Activated CD8-positive, alpha-beta memory T cell treated with anti-CD3 and anti-CD28 coated beads, Interleukin-2, amount 50 U/mL, for 48 hours (primary cell): ENCODE data around the gene ZNF549.
"Not testable (repeated sequence)": the region's sequence is repeated elsewhere in the genome, so short reads cannot be mapped to it uniquely, and the experiment has no call there.

Source experiments
- DNase-seq: peaks from one replicate; pipeline ENCODE4 v3.0.0-alpha.2; 2020

The ZNF549 gene

DNA sequence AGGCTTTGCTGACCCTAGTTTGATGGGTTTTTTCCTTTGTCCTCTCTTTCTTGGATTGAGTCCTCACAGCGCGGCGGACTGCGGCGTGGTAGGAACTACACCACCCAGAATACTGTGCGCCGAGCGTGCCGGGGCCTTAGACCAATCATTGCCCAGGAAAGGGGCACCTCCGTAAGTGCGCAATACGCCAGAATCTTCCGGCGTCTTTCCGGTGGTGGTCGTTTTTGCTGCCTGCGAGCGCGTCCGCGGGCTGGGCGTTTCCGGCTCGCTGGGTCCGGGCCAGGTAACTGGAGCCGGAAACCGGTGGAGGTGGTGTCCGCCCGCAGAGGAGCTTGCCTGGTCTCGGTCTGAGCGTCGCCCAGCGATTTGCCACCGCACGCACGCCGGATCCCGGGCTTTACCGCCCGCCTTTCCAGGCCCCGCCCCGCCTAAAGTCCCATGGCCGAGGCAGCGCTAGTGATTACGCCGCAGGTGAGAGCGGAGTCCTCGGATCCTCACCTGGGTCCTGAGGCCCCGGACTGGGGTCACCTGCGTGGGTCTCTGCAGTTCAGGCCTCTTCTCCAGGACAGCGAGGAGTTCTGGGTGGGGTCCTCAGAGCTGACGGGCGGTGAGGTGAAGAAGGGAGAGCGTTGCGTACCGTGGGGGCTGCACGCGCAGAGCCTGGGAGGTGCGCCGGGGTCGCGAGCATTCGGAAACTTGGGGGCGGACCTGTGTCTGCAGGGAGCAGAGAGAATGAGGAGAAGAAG lies at the start of gene ZNF549:
Gene ZNF549 (plus strand): TSS at position 221 of the 746 bp plus-strand sequence. CDS start 218 bp downstream, at position 439.
- DNase-seq: peak; percentile 91

GRCh38 chr19:57487477-57488298 lies 39.5 kb upstream of the ZNF549 start, which contains the start of gene ZNF419:
Gene ZNF419, plus strand, starts transcription at chr19:57487750. Its CDS starts 201 bp downstream, at chr19:57487951.
- peak; percentile 94 for DNase-seq

DNA sequence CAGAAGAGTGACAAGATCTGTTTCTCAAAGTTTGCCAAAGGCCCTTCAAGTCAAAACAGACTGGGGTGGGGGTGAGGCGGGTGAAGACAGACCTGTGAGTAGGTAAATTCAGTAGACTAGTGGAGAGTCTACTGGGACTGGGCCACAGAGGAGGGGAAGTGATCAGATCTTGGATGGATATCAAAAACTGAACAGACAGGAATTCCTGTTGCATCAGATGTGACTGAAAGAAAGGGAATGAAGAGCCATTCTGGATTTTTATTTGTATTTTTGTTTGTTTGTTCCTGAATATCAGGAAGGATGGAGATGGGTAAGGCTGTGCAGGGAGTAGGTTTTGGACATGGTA lies 38.9 kb upstream of the ZNF549 start:
- not testable (repeated sequence) for DNase-seq

DNA sequence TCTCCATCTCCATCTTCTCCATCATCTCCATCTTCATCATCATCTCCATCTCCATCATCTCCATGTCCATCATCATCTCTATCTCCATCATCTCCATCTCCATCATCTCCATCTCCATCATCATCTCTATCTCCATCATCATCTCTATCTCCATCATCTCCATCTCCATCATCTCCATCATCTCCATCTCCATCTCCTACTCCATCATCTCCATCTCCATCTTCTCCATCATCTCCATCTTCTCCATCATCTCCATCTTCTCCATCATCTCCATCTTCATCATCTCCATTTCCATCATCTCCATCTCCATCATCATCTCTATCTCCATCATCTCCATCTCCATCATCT lies 27.9 kb upstream of the ZNF549 start:
- not testable (repeated sequence) for DNase-seq

DNA sequence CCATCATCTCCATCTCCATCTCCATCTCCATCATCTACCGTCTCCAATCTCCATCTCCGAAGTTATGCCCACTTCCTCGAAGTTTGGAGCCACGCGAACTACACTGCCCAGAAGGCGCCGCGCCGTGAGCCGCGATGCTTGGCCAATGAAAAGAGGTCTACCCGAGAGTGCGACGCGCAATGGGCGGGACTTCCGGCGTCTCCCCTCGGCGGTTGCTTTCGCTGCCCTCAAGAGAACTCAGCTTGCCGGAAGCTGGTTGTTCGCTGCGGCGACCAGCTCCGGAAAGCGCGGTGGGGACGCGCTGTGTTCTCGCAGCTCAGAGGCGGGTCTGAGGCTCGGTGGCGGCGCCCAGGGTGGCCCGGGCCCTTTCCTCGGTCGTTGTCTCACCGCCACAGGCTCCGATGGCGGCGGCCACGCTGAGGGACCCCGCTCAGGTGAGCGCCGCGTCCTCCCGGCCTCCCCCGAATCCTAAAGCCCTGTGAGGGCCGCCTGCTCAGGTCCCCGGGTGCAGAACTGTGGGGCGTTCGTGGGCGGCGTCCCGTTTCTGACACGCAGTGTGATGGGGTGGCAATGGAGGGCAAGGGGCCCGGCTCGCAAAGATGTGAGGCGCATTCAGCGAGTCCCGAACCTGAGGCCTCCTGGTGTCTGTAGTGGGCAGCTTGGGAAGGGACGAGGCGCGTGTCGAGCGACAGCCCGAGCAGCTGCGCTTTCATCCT lies 27.3 kb upstream of the ZNF549 start, which contains the start of gene ZNF773:
Gene ZNF773 (plus strand): TSS at position 259 of the 716 bp plus-strand sequence. CDS start 143 bp downstream, at position 402.
- DNase-seq: peak; percentile 96

- DNase-seq: not testable (repeated sequence)
These were observed 26.8 kb upstream of the ZNF549 start for GRCh38 chr19:57500400-57500799.

DNA sequence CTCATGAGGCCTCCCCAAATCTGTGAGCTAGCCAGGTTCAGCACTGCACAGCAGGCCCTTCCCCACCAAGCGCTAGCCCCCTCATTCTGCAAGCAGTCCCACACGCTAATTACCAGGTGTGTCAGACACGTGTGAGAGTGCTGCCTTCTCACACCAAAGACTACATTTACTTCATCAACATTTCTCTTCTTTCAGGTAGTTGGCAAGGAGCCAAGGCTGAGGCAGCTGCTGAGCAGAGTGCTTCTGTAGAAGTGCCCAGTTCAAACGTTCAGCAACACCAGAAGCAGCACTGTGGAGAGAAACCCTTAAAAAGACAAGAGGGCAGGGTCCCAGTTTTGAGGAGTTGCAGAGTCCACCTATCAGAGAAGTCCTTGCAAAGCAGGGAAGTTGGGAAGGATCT lies 21.0 kb upstream of the ZNF549 start:
- no peak for DNase-seq

DNA sequence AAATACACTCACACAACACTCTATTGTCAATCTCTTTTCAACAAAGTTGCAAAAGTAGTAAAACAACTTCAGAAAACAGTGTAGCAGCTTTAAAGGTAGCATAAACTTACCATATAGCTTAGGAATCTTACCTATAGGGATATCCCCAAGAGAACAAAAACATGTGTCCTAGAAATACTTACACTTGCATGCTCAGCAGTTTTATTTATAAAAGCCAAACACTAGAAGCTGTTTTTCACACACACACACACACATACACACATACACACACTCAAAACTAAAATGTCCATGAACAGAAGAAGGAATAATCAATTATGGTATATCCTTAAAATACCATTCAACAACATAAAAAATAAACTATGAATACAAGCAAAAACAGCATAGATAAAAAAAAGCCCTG lies 15.7 kb upstream of the ZNF549 start:
- no peak for DNase-seq

DNA sequence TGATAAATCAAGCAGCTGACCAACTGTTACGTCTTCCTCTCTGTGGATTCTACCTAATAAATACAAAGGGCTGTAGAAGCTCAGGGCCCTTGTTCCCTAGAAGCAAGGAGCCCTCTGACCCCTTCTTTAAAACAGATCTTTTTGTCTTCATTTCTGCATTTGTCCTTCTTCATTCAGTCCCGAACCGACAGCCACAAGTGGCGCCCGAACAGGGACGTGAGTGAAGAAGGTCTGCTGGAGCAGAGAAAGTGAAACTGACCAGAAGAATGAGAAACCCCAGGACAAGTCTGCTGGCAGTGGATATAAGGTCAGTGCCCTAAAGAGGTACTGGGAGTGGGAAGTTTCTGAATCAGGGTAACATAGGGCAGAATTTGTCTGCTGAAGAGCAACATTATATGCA lies 14.3 kb upstream of the ZNF549 start:
- DNase-seq: no peak

- no peak for DNase-seq
These were observed 11.9 kb upstream of the ZNF549 start for GRCh38 chr19:57515255-57515654.

DNA sequence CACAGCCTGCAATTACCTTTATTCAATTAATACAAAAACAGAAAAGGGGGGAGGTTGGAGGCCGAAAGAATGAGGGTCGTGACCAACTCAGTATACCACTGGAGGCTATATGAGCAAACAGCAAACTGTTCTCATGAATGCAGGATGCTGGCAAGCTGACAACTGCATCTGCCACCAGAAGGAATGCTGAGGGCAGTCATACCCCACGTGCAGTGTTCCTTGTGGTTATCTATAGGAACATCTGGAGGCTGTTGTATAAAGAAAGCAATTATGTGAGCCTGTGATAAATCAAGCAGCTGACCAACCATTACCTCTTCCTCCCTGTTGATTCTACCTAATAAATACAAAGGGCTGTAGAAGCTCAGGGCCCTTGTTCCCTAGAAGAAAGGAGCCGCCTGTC lies 9.1 kb upstream of the ZNF549 start:
- DNase-seq: not testable (repeated sequence)

- no peak for DNase-seq
These were observed 10.9 kb downstream of the ZNF549 start for GRCh38 chr19:57537953-57538547.

GRCh38 chr19:57546513-57546912 lies 19.4 kb downstream of the ZNF549 start:
- DNase-seq: no peak

- DNase-seq: no peak
These were observed 25.3 kb downstream of the ZNF549 start for GRCh38 chr19:57552432-57552831.

GRCh38 chr19:57557659-57558058 lies 30.5 kb downstream of the ZNF549 start:
- no peak for DNase-seq

DNA sequence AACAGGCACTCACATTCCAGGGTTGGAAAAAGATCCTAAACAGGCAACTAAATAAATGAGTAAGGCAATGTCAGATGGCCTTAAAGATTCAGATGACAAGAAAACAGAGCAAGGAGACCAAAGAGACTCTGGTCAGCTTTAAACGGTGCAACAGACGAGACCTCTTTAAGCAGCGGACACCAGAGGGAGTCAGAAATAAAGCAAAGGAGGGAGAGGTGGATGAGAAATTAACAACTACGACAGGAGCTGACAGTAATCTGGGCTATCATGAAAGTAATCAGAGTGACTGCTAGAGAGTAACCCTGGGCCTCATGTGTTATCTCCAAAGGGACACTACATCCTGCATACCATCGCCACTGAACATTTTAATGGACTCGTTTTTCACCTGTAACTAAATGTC lies 31.4 kb downstream of the ZNF549 start:
- DNase-seq: no peak

DNA sequence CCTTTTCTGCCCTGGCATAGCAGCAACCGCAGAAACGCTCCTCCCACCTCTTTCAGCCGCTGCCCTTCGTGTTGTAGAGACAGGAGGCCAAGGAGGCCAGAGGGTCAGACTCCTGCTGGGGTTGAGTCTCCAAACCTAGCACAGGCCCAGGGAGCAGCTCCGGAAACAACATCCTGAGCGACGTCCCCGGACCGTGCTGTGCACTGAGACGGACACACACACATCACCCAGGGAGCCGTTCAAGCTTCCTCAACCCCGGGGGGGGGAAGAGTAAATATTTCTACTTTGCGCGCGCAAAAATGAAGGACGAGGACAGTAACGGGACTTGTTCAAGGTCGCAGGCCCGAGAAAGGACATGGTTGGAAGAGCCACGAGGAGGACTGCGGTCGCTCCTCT lies 31.9 kb downstream of the ZNF549 start:
- DNase-seq: no peak

- peak; percentile 91 for DNase-seq
These were observed 32.4 kb downstream of the ZNF549 start, which contains the start of gene ZNF550 for GRCh38 chr19:57559404-57560025. Gene ZNF550, minus strand, starts transcription at chr19:57559863. Its CDS starts 181 bp downstream, at chr19:57559682.

DNA sequence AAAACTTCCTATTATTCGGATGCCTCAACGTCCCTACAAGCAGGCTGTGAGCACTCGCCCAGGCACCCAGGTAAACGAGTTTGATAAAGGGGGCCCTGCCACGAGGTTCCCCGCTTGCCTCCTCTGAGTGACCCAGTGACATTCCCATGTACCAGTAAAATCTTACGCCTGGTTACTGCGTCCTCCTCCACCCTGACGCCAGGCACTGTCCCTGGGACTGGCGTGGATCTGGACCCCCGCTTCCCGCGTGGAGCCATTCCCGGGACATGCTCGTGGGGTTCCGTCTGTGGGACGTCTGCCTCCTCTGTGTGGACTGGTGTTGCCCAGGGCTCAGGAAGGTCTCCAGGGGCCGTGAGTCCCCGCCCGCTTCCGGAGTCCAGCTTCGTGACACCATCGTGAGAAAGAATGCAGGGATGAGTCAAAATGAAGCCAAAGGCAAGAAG lies 32.9 kb downstream of the ZNF549 start:
- peak; percentile 54 for DNase-seq

GRCh38 chr19:57563547-57563946 lies 36.4 kb downstream of the ZNF549 start:
- DNase-seq: no peak

DNA sequence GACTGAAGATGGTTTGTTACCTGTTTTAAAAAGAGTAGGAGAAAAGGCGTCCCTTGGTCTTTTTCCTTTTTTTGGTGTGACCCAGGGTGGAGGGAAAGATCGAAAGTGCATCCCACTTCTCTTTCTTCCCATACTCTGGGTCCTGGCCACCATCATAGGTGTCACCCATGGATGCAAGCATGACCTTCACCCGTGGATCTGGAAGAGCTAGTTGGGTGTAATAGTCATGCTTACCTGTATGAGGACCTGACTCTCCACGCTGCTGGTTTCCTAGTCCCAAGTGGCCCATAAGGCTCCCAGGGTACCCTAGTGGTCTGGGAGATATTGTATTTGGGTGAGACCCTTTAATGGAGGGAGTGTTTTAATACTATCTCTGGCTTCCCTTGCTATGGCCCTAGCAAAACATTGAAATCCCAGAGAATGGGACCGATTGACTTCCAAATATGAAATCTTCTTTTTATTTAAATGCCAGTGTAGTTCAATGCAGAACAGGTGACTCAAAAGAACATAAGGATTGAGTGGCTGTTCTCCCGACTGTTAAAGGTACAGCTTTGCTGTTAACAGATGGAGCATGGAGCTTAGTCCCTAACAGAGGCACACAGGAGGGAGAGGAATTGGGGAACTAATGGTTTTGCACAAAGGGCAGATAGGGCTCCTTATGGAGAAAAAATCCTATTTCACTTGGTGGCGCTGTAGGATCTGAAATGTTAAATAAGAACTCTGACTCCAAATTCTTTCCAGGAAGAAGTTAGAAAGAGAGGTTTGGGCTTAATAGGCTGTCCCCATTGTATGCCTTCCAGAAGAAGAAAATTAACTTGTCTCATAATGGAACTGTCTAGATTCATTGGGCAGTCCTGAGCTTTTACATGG lies 39.5 kb downstream of the ZNF549 start:
- DNase-seq: peak; percentile 26
